Renal cortical epithelial cell (primary cell): ENCODE results near the gene TCP1. TPM values are rescaled to one million over a fixed set of nuclear protein-coding genes. Genes with fewer than 3 reads are reported as not detected.
A peak's percentile ranks its signal among the peaks of the same experiment; 100 is the strongest.
"Not testable (repeated sequence)": the region's sequence is repeated elsewhere in the genome, so short reads cannot be mapped to it uniquely, and the experiment has no call there.

Experiments
- DNase-seq: peaks from one replicate; pipeline ENCODE4 v3.0.0-alpha.2; 2011; ENCODE audit warnings: low read depth
- total RNA-seq: library from RNA; depleted of rRNA; stranded (reverse); fragments of >200 nt; gene quantifications from 2 replicates; pipeline ENCODE4 v1.2.3, GENCODE V29; 2014

TCP1 gene
- total RNA-seq = 309 and 384 TPM in 2 replicates

- peak; percentile 99 for DNase-seq
Observed at GRCh38 chr6:159789377-159790148, at the start of gene TCP1. TCP1 (minus strand) TSS chr6:159789602; CDS start chr6:159789468, 134 bp downstream.

- DNase-seq = no peak
Observed at GRCh38 chr6:159838020-159838744, 48.8 kb upstream of the TCP1 start.

GRCh38 chr6:159837511-159837910 is 48.1 kb upstream of the TCP1 start:
- no peak for DNase-seq

DNA sequence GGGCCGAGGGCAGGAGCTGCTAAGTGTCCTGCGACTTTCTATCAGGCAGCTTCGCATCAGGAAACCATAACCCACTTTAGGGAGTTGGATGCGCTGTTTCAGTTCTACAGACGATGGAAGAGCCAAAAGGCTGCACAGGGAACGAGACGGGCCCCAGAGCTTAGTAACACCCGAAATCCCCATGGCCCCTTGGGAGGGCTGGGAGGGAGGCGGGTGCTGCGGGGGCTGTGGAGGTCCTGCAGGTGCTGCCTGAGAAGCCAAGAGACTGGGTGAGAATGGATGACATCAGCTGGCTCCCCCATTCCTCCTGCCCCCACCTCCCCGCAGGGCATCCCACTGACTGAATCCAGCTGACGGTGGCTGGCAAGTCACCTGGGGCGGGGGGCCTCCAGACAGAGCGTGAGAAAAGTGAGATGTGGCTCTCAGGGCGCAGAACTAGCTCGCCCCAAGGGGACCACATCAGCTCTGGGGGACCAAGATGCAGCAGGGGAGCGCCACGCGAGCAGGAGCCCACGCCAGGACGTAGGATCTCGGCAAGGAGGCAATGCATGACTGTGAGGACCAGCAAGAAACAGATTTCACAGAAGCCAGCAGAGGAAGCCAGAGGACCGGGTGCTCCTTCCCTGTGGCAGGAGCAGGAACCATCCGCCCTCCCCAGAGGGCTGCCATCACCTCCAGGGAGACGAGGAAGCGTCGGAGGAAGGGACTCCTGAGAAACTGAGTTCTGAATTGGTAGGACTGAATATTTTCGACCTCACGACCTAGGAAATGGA is 47.5 kb upstream of the TCP1 start:
- DNase-seq = no peak

DNA sequence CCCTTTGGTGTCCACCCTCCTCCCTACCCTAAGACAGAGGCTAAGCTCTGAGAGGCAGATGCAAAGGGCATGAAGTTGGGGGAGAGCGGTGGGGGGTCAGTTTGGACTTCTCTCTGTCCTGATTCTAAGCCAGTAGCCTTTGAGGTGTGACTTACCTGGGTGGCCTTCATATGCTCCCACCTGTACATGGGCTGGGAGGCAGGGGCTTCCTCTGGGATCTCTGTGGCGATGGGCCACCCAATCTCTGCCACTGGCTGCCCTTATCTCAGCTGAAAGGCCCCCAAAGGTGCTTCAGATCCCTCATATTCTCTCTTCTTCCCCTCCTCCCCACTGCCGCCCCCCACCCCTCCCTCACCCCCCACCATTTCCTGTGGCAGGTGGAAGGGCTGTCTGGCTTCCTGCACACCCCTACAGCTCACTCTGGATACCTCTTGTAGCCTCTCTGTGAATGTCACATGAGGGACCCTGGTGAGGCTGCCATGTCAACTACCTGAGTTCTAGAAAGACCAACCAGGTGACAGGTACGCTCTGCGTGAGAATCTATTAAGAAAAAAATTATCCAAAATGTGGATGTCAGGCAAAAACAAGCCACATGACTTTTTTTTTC is 44.7 kb upstream of the TCP1 start:
- DNase-seq = no peak

- DNase-seq = no peak
Observed at GRCh38 chr6:159833556-159833955, 44.2 kb upstream of the TCP1 start.

DNA sequence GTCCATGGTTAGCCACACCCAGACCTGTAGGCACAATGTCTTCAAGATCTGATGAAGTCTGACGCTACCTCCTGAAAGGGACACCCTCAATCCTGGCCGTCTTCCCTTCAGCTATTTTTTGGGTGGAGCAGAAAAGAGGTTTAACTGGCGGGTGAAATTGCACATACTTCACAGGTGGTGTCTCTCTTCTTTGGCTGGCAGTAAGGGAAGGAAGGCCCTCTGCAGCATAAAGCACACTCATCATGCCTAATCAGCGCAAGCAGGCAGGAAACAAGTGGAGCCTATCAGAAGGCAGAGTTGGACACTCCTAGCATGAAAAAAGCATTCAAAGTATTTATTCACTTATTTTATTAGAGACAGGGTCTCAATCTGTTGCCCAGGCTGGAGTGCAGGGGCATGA is 43.5 kb upstream of the TCP1 start:
- DNase-seq = no peak

- DNase-seq = no peak
Observed at GRCh38 chr6:159831373-159831679, 41.9 kb upstream of the TCP1 start.

DNA sequence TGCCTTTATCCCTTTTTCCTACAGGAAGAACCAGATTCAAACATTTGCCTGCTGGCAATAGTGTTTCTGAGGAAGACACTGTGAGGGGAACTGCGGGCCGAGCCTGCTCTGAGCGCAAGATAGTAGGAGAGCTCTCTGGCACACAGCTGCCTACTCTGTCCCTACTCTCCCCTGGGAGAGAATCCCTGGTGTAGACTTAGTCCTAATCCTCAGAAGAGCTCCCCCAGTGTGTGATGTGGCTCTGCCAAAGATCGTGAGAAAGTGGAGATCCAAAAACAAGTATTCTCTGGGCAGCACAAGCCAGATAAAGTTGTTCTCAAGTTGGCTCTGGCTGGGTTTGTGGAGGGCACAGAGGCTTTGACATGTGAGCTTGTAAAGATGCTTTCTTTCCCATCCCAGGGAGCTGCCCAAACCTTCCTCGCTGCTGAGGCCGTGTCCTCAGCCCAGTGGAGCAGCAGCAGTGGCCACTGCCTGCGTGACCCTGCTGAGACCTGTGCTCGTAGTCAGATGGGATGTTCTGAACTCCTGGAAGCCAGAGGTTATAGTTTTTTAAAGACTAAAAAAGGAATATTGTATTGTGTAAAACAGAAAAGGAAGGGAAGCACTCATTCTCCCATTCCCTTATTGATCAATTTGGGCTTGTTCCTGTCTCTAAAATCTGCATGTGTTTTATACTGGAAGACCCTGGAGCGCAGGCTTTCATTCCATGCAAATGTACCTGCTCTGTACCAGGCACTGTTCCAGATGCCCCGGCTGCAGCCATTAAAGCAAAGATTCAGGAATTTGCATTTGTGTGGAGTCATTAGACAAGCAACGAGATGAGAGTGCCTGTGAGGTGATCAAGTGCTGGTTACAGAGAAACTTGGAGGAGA is 41.3 kb upstream of the TCP1 start:
- no peak for DNase-seq

GRCh38 chr6:159829526-159829925 is 40.1 kb upstream of the TCP1 start:
- no peak for DNase-seq

GRCh38 chr6:159828074-159828473 is 38.7 kb upstream of the TCP1 start:
- DNase-seq = peak; percentile 6

- DNase-seq = no peak
Observed at GRCh38 chr6:159826968-159827647, 37.7 kb upstream of the TCP1 start.

GRCh38 chr6:159826004-159826403 is 36.6 kb upstream of the TCP1 start:
- DNase-seq = no peak

DNA sequence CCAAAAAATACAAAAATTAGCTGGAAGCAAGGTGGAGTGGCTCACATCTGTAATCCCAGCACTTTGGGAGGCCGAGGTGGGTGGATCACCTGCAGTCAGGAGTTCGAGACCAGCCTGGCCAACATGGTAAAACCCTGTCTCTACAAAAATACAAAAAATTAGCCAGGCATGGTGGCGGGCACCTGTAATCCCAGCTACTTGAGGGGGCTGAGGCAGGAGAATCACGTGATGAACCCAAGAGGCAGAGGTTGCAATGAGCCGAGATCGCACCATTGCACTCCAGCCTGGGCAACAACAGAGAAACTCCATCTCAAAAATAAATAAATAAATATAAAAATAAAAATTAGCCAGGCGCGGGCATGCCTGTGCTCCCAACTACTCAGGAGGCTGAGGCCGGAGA is 35.3 kb upstream of the TCP1 start:
- not testable (repeated sequence) for DNase-seq

DNA sequence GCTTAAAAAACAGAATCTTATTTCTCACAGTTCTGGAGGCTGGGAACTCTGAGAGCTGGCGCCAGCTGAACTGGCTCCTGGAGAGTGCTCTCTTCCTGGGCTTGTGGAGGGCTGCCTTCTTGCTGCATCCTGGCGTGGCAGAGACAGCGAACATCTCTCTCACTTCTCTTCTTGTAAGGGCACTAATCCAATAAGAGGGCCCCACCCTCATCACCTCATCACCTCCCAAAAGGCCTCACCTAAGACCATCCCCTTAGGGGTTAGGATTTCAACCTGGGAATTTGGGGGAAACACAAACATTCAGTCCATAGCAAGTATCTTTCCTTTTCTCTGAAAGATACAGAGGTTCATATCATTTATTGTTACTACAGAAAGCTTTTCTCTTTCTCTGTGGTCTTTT is 34.6 kb upstream of the TCP1 start:
- no peak for DNase-seq

GRCh38 chr6:159821726-159822125 is 32.3 kb upstream of the TCP1 start:
- DNase-seq = no peak

DNA sequence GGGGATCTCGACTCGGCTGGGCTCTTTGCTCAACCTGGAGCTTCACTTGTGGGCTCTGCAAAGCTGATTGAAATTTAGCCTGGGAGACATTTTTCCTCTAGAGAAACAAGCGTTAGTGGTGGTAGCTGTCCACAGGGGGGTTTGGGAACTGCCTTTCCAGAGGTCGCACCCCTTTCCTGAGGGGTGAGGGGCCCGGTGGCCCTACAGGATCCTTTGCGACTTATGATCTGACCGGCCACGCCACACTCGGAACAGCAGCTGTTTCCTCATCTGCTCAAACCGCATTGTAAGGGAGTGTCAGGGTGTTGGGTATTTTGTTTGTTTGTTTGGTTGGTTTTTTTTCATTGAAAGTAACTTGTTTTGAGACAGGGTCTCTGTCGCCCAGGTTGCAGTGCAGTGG is 31.7 kb upstream of the TCP1 start:
- no peak for DNase-seq

DNA sequence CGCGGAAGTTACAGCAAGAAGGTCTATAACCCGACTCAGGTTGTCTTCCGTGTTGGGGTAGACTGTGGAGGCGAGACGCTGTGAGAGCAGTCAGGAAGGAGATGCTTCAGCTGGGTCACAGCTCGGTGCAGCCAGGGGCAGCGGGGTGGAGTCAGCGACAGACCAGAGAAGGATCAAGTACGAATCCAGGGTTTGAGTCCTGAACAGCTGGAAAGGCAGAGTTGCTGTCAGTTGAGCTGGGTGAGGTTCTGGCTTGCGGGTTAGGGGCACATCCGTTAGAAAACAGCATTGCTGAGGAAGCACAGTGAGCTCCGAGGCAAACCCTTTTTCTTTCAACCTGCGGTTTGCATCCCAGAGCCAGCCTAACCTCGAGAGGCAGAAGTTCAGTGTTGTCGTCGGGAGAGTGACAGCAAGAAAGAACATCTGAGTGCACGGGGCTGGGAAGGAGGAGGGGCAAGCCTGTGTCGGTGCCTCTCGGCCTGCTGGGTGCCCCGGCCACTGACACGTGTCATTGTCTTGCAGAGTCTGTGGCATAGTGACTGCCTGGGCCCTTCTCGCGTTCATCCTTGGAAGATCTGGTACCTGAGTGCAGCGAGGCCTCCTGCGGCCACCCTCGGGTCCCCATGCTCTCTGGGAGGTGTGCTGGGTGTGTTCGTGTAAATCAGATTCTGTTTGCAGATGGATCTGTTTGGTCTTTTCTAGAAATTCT is 30.7 kb upstream of the TCP1 start:
- no peak for DNase-seq

- no peak for DNase-seq
Observed at GRCh38 chr6:159819098-159819497, 29.7 kb upstream of the TCP1 start.
